Peyer's patch (tissue), 4 donors: ENCODE results near the gene EZH1. TPM values are rescaled to one million over a fixed set of nuclear protein-coding genes. Genes with fewer than 3 reads are reported as not detected.

Experiments
- DNase-seq, 3 donors: peaks; one replicate each; pipeline ENCODE4 v3.0.0-alpha.2; 2017 to 2019
- H3K27ac ChIP-seq, 4 donors: fragments of 200-600 bp; sonication (generic); one replicate each; pipeline ENCODE4 v1.5.1; 2016 to 2019
- H3K27me3 ChIP-seq, 2 donors: fragments of 200-600 bp; sonication (generic); one replicate each; pipeline ENCODE4 v1.5.1; 2019
- H3K36me3 ChIP-seq, 3 donors: fragments of 200-600 bp; sonication (generic); one replicate each; pipeline ENCODE4 v1.5.1; 2016 to 2019
- H3K4me1 ChIP-seq, 4 donors: fragments of 200-600 bp; sonication (generic); one replicate each; pipeline ENCODE4 v1.5.1; 2016 to 2019
- H3K4me3 ChIP-seq, 4 donors: fragments of 200-600 bp; sonication (generic); 1 replicate in 3 of 4; 2 replicates in 1 of 4; pipeline ENCODE4 v1.5.1; 2016 to 2019; ENCODE audit warnings: mild to moderate bottlenecking in 1 of 4
- H3K9me3 ChIP-seq, 4 donors: fragments of 200-600 bp; sonication (generic); one replicate each; pipeline ENCODE4 v1.5.1; 2016 to 2019; ENCODE audit warnings: mild to moderate bottlenecking in 1 of 4
- POLR2A ChIP-seq, 2 donors: fragments of 450-650 bp; IDR thresholded peaks; one replicate each; pipeline ENCODE4 v1.5.1; 2017; ENCODE audit warnings: antibody characterized with exemption in 2 of 2, mild to moderate bottlenecking in 2 of 2, moderate library complexity in 2 of 2
- total RNA-seq, 4 donors: library from RNA; depleted of rRNA; stranded (reverse); fragments of >200 nt; gene quantifications; one replicate each; pipeline ENCODE4 v1.1.0, GENCODE V29; 2016
- TF ChIP-seq, protein P1 (sequence below), 6 experiments: fragments of 450-650 bp in 4 of 6; fragments of 200-600 bp in 2 of 6; sonication (generic) in 1 of 6; IDR thresholded peaks; one replicate each; pipeline ENCODE4 v1.5.1; 2017 to 2019; ENCODE audit warnings: antibody characterized with exemption in 6 of 6, mild to moderate bottlenecking in 3 of 6, moderate library complexity in 1 of 6

The EZH1 gene
- total RNA-seq, 4 donors from 2014 or later: 33.5 to 120 (median 64.4) TPM

GRCh38 chr17:42780851-42781638 is 36.2 kb upstream of the EZH1 start:
- peak overlapping the region; percentile 21 to 58 (median 38) for H3K4me3 ChIP-seq
- H3K27ac ChIP-seq: peak overlapping the region in 2 of 4 donors; percentile 72 to 74
- H3K27me3 ChIP-seq: peaks cover 0 to 14% of the 10 kb centered on the region in 2 donors
- TF ChIP-seq, protein P1, sequence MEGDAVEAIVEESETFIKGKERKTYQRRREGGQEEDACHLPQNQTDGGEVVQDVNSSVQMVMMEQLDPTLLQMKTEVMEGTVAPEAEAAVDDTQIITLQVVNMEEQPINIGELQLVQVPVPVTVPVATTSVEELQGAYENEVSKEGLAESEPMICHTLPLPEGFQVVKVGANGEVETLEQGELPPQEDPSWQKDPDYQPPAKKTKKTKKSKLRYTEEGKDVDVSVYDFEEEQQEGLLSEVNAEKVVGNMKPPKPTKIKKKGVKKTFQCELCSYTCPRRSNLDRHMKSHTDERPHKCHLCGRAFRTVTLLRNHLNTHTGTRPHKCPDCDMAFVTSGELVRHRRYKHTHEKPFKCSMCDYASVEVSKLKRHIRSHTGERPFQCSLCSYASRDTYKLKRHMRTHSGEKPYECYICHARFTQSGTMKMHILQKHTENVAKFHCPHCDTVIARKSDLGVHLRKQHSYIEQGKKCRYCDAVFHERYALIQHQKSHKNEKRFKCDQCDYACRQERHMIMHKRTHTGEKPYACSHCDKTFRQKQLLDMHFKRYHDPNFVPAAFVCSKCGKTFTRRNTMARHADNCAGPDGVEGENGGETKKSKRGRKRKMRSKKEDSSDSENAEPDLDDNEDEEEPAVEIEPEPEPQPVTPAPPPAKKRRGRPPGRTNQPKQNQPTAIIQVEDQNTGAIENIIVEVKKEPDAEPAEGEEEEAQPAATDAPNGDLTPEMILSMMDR (IDR thresholded peaks at IDR 0.05): no peak
- TF ChIP-seq POLR2A (IDR thresholded peaks at IDR 0.05): no peak
- H3K4me1 ChIP-seq: peaks cover 0 to 26% (median 4%) of the 10 kb centered on the region in 4 donors
- peaks cover 0 to 38% (median 0%) of the 10 kb centered on the region in 3 donors for H3K36me3 ChIP-seq
- no peak for DNase-seq
- H3K9me3 ChIP-seq: no peaks in the 10 kb centered on the region

GRCh38 chr17:42779936-42780850 is 35.4 kb upstream of the EZH1 start, which contains the start of gene WNK4:
Gene WNK4, plus strand, starts transcription at chr17:42780610. Its CDS starts 89 bp downstream, at chr17:42780699.
- Histone ChIP-seq H3K4me3 (peak within 1 kb of the TSS; percentile 21 to 58 (median 38)), H3K36me3 (peaks cover 0 to 45% (median 0%) of the 10 kb centered on the region in 3 donors), H3K9me3 (no peaks in the 10 kb centered on the region), H3K4me1 (peaks cover 0 to 23% (median 4%) of the 10 kb centered on the region in 4 donors), H3K27me3 (peaks cover 0 to 10% of the 10 kb centered on the region in 2 donors), H3K27ac (peak within 1 kb of the TSS in 2 of 4 donors; percentile 72 to 74)
- TF ChIP-seq, protein P1 (IDR thresholded peaks at IDR 0.05): no peak
- no peak for TF ChIP-seq POLR2A (IDR thresholded peaks at IDR 0.05)
- DNase-seq: peak in 2 of 3 donors; percentile 56 to 72

- H3K36me3 ChIP-seq: peaks cover 0 to 49% (median 0%) of the 10 kb centered on the region in 3 donors
- no peak for DNase-seq
- peaks cover 0 to 22% (median 4%) of the 10 kb centered on the region in 4 donors for H3K4me1 ChIP-seq
- no peak overlapping the region for H3K4me3 ChIP-seq
- H3K27ac ChIP-seq: peak overlapping the region in 2 of 4 donors; percentile 72 to 74
- H3K27me3 ChIP-seq: peaks cover 0 to 5% of the 10 kb centered on the region in 2 donors
- no peaks in the 10 kb centered on the region for H3K9me3 ChIP-seq
- no peak for TF ChIP-seq POLR2A (IDR thresholded peaks at IDR 0.05)
- TF ChIP-seq, protein P1 (IDR thresholded peaks at IDR 0.05): no peak
These were observed 34.6 kb upstream of the EZH1 start for GRCh38 chr17:42779304-42779935.

GRCh38 chr17:42778570-42778969 is 33.7 kb upstream of the EZH1 start:
- peaks cover 0 to 5% of the 10 kb centered on the region in 2 donors for H3K27me3 ChIP-seq
- H3K27ac ChIP-seq: no peak overlapping the region
- peaks cover 0 to 30% (median 6%) of the 10 kb centered on the region in 4 donors for H3K4me1 ChIP-seq
- H3K36me3 ChIP-seq: peaks cover 0 to 49% (median 0%) of the 10 kb centered on the region in 3 donors
- H3K9me3 ChIP-seq: no peaks in the 10 kb centered on the region
- no peak for TF ChIP-seq POLR2A (IDR thresholded peaks at IDR 0.05)
- TF ChIP-seq, protein P1 (IDR thresholded peaks at IDR 0.05): no peak
- no peak for DNase-seq
- H3K4me3 ChIP-seq: no peak overlapping the region
